ENCODE data around the gene CCDC85B.

The CCDC85B gene

DNA sequence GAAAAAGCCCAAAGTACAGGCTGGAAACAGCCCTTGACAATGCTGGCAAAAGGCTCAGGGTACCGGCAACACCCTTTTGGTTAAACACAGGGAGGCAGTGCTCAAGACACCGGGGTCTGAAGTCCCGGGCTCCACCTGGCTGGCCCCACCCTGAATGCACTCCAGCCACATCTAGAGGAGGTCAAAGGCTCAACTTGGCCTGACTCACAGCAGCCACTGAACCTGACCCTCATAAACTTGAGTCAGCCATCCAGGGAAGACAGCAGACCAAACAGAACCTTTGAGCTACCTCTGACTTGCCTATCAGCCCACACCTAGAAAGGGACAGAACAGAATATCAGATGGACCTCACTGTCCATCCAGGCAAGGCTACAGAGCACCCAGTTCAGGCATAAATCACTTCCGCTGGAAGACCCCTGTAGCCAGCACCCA is 36.3 kb upstream of the CCDC85B start:
- peak overlapping the region; percentile 68 for H3K27ac Mint-ChIP-seq
- H3K4me1 Mint-ChIP-seq = peaks cover 32% of the 10 kb centered on the region
- no peak for ATAC-seq
- H3K27me3 Mint-ChIP-seq = no peaks in the 10 kb centered on the region
- H3K9me3 Mint-ChIP-seq = peaks cover 4% of the 10 kb centered on the region
- peak overlapping the region; percentile 54 for H3K4me3 Mint-ChIP-seq
- peaks cover 52% of the 10 kb centered on the region for H3K36me3 Mint-ChIP-seq (ENCODE audit: low read depth)
- no peak for DNase-seq

DNA sequence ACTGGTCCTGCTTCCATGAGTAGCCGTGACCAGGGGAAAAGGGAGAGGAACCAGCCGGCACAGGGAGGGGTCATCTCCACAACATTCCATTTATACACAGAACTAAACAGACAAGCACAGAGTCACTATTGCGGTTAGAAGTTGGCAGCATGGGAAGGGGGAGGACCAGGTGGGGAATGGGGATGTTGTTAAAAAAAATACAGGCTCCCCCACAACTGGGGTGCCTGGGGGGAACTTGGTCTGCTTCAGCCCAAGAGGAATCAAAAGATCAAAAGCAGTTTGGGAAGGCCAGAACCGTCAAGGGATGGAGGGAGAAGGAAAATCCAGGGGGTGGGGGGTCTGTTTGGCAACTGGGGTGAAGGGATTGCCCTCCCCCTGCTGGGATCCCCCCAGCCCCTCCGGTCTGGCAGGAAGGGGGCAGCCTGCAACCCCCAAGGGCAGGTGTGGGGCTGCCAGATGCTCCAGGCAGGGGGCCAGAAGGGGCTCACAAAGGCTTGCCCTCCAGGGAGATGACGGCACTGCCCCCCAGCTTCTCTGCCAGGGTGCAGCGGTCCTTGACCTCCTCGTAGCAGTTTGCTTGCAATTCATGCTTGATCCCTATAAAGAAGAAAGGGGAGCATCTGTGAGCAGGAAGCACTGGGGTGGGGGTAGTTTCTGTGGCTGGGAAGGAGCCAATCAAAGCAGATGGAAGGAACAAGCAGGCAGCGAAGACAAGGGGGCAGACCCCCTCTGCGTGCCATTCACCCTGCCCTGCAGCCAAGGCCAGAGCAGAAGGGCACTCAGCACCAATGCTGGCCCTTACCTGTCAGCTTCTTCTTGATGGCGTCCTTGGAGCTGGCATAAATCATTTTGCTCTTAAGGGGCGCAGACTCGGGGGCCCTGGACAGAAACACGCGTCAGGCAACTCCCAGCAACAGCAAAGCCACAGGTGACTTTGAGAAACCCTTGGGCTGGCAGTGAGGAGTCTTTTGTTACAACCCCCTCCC is 35.3 kb upstream of the CCDC85B start:
- Mint-ChIP-seq H3K4me1 (peaks cover 36% of the 10 kb centered on the region), H3K27ac (peak overlapping the region; percentile 92), H3K27me3 (no peaks in the 10 kb centered on the region), H3K4me3 (peak overlapping the region; percentile 97), H3K36me3 (ENCODE audit: low read depth) (peaks cover 52% of the 10 kb centered on the region), H3K9me3 (peaks cover 4% of the 10 kb centered on the region)
- ATAC-seq (no peak), DNase-seq (no peak)

DNA sequence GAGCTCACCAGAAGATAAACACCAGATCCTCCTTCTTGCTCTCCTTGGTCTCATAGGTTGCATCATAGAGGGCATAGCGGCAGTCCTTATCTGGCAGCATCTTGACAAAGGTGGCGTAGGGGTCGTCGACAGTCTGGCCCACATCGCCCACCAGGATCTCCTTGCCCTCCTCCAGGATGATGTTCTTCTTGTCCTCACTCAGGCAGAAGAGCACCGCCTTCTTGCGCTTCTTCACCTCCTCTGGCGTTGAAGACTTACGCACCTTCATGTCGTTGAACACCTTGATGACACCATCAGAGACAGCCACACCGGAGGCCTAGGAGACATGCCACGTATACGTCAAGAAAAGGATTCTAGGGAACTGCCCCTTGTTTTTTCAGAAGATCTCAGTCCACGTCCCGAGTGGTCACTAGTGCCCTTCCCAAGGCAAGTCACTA is 34.5 kb upstream of the CCDC85B start:
- H3K36me3 Mint-ChIP-seq (ENCODE audit: low read depth) = peaks cover 53% of the 10 kb centered on the region
- H3K4me3 Mint-ChIP-seq = peak overlapping the region; percentile 97
- H3K27ac Mint-ChIP-seq = peak overlapping the region; percentile 92
- ATAC-seq (no peak), DNase-seq (no peak)
- H3K4me1 Mint-ChIP-seq = peaks cover 38% of the 10 kb centered on the region
- H3K27me3 Mint-ChIP-seq = no peaks in the 10 kb centered on the region
- H3K9me3 Mint-ChIP-seq = peaks cover 4% of the 10 kb centered on the region

DNA sequence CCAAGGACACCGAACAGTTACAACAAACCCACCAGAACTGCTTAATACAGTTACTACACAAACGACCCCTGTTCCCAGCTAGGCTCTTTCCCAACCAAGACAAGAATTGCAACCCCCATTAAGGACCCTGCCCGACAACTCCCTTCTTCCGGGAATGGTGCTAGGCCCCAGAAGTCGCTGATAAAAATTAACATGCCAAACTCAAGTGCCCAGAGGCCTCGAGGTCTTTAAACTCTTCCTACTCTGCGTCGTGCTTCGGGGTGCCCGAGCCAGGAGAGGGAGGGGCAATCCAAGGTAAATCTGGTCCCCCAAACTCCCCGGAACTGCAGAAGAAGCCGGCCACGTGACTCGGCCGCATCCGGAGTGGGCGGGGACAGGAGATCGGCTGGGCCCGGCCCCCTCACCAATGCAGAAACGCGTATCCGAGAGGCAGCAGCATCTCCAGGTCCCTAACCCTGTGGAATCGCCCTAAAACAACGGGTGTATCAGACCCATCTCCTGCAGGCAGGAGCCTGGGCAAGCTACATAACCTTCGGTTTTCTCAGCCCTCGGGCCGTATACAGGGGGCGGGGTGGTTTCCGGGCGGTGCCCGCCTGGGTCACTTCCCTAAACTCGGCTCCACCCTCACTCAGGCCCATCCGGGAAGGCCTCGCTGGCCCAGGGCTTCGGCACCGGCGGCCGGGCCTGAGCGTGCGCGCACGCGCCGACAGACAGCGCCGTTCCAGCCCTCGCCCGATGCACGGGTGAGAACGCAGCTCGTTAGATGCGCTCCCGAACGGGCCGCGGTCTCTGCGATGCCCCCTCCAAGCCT is 33.6 kb upstream of the CCDC85B start:
- H3K9me3 Mint-ChIP-seq = no peaks in the 10 kb centered on the region
- H3K27ac Mint-ChIP-seq = peak overlapping the region; percentile 92
- H3K4me1 Mint-ChIP-seq = peaks cover 46% of the 10 kb centered on the region
- H3K36me3 Mint-ChIP-seq (ENCODE audit: low read depth) = peaks cover 54% of the 10 kb centered on the region
- ATAC-seq (peak; percentile 5), DNase-seq (peak; percentile 88)
- peak overlapping the region; percentile 97 for H3K4me3 Mint-ChIP-seq
- H3K27me3 Mint-ChIP-seq = no peaks in the 10 kb centered on the region

DNA sequence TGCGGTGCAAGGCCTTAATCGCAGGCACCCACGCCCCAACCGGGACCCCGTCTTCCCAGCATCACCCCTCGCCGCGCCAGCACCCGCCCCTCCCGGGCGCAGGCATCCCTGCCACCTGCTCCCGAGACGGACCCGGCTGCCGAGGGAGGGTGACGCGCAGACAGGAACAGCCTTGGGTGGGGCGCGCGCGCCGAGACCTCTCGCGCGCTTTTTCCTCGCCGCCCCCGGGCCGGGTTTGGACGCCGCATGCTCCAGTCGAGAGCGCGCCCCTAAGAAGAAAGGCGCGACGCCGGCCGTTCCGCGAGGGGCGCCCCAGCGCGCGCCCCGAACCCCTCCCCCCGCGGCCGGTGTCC is 33.0 kb upstream of the CCDC85B start:
- Mint-ChIP-seq H3K9me3 (no peaks in the 10 kb centered on the region), H3K36me3 (ENCODE audit: low read depth) (peaks cover 49% of the 10 kb centered on the region), H3K4me3 (peak overlapping the region; percentile 97), H3K4me1 (peaks cover 48% of the 10 kb centered on the region), H3K27me3 (no peaks in the 10 kb centered on the region), H3K27ac (no peak overlapping the region)
- DNase-seq = no peak
- ATAC-seq = no peak

DNA sequence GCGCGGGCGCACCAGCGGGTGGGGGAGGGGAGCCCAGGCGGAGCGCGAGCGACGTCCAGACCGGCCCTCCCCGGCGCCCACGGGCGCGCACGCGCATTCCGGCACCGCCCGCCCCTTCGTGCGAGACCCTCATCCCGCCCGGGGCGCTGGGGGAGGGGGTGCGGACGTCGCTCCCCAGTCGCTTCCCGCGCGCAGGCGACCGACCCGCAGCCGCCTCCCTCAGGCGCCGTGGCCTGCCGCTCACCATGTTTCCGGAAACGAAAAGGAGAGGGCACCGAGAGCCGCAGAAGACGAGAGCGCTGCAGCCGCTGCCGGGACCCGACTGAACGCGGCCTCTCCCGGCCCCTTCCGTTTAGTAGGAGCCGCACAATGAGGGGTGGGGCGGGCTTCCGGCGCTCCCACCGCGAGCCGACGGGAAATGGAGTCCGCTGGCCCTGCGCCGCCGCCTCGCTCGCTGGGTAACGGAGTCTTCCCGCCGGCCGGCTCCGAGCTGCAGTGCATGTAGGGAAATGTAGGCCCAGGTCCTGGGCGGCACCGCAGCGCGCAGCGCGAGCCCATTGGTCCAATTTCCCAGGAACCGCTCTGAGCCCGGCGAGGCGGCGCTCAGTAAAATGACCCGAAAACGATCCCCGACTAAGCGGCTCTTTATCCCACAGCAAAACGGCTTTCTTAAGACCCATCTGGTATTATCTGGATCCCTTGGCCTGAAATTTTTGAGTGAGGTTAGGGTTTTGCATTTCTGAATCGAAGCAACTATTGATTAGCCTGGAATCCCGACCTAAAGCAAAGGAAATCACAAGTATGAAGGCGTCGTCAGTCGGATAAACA is 32.4 kb upstream of the CCDC85B start, which contains the start of gene CFL1:
Gene CFL1, minus strand, starts transcription at position 328 of the 828 bp plus-strand sequence. Its CDS starts 81 bp downstream, at position 247.
- peak; percentile 97 for DNase-seq
- Mint-ChIP-seq H3K4me3 (peak within 1 kb of the TSS; percentile 97), H3K4me1 (peaks cover 52% of the 10 kb centered on the region), H3K27me3 (no peaks in the 10 kb centered on the region), H3K9me3 (no peaks in the 10 kb centered on the region), H3K36me3 (ENCODE audit: low read depth) (peaks cover 51% of the 10 kb centered on the region), H3K27ac (peak within 1 kb of the TSS; percentile 94)
- ATAC-seq = peak; percentile 68

DNA sequence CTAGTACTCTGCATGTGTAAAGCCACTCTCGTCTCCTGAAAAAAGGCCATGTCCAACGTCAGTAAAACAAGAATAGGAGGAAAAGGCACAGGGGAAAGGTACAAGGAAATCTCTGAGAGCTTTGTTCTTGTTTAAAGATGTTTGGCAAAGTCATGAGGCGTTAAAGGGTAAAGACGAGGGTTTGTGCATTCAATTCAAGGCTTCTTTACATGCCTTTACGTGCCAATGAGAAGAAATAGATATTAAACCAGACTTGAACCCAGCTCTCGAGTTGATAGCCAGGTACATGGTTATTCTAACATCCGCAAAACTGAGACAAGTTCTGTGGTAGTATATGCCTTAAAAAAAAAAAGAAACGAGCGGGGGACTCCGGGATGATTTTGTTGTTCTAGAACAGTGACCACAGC is 31.8 kb upstream of the CCDC85B start:
- no peak for DNase-seq
- no peaks in the 10 kb centered on the region for H3K27me3 Mint-ChIP-seq
- ATAC-seq = no peak
- peaks cover 45% of the 10 kb centered on the region for H3K36me3 Mint-ChIP-seq (ENCODE audit: low read depth)
- peak overlapping the region; percentile 94 for H3K27ac Mint-ChIP-seq
- no peaks in the 10 kb centered on the region for H3K9me3 Mint-ChIP-seq
- H3K4me1 Mint-ChIP-seq = peaks cover 52% of the 10 kb centered on the region
- peak overlapping the region; percentile 95 for H3K4me3 Mint-ChIP-seq

DNA sequence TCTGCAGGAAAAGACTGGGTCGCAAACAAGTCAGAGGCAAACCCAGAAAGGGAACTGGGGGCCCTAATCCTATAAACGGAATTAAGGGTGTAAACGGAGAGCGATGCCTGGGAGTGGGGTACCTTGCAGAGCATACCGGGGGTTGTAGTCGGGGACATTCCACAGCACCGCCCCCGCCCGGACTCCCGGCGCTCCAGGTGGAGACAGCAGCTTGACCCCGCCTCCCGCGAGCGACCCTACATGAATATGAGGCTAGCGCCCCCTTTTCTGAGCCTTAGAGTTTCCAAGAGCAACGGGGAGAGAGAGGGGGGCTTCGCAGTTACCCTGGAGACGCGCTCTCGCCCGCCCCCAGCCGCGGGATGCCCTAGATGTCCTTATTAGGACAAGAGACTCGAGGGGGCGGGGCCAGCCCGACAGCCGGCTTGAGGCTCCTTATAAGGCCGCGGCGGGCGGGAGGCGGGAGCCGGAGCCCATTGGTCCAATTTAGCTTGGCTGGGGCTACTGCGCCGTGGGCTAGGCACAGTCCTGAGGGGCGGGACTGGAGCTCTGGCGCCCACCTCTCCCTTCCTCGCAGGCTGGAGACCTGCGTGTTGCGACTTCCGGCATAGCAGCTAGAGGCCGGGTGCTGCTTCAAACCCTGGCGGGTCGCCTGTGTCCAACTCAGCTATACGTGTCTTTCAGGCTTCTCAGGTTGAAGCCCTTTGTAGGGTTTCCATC is 31.2 kb upstream of the CCDC85B start:
- H3K36me3 Mint-ChIP-seq (ENCODE audit: low read depth) = peaks cover 40% of the 10 kb centered on the region
- peak; percentile 98 for DNase-seq
- H3K27me3 Mint-ChIP-seq = no peaks in the 10 kb centered on the region
- ATAC-seq = peak; percentile 75
- no peaks in the 10 kb centered on the region for H3K9me3 Mint-ChIP-seq
- H3K4me1 Mint-ChIP-seq = peaks cover 50% of the 10 kb centered on the region
- peak overlapping the region; percentile 94 for H3K27ac Mint-ChIP-seq
- H3K4me3 Mint-ChIP-seq = peak overlapping the region; percentile 95

DNA sequence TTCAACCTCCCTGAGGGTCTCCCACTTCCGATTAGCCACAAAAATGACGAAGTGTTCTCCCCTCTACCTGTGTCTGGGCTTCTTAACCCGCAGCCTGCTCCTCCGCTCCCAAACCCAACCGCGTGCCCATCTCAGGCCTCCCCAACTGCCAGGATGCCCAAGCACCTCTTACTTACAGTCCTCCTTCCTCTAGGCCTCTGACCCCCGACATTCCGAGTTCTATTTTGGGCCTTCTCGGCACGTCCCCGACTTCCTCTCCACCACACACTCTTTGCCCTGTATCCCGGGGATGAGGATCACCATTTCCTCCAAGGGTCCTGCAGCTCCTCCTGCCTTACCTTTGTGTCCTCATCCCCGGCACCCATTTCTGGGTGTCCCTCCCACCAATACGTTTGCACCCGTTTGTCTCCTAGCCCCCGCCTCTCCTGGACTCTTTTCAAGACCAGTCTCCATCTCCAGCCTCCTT is 30.6 kb upstream of the CCDC85B start:
- no peaks in the 10 kb centered on the region for H3K27me3 Mint-ChIP-seq
- DNase-seq (peak; percentile 57), ATAC-seq (no peak)

DNA sequence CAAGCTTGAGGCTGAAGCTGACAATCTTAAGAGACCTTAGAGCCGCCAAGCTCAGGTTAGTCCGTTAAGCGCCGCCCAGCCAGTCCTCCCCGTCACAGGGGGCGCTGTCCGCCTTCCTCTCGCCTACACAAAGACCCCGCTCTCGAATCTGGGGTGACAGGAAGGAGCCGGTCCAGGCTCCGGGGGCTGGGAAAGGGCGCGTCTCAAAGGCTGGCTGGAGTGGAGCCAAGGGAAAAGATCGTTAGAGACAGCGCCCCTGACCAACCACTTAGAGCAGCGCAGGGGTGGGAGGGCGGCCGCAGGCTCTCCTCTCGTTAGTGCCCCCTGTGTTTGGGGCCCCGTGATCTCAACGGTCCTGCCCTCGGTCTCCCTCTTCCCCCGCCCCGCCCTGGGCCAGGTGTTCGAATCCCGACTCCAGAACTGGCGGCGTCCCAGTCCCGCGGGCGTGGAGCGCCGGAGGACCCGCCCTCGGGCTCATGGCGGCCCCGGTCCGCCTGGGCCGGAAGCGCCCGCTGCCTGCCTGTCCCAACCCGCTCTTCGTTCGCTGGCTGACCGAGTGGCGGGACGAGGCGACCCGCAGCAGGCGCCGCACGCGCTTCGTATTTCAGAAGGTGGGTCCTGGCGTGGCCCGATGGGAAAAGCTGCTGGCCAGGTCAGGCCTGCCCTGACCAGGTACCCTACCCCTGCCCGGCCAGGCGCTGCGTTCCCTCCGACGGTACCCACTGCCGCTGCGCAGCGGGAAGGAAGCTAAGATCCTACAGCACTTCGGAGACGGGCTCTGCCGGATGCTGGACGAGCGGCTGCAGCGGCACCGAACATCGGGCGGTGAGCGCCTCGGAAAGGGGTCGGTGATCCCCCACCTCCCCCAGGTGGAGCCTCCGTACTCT is 30.0 kb upstream of the CCDC85B start, which contains the start of gene MUS81:
Gene MUS81, plus strand, starts transcription at position 156 of the 887 bp plus-strand sequence. Its CDS starts 321 bp downstream, at position 477.
- H3K4me3 Mint-ChIP-seq = peak within 1 kb of the TSS; percentile 95
- H3K9me3 Mint-ChIP-seq = no peaks in the 10 kb centered on the region
- H3K27ac Mint-ChIP-seq = peak within 1 kb of the TSS; percentile 94
- H3K4me1 Mint-ChIP-seq = peaks cover 39% of the 10 kb centered on the region
- H3K36me3 Mint-ChIP-seq (ENCODE audit: low read depth) = peaks cover 31% of the 10 kb centered on the region
- DNase-seq (peak; percentile 98), ATAC-seq (peak; percentile 48)
- no peaks in the 10 kb centered on the region for H3K27me3 Mint-ChIP-seq

More for the DNA sequence above, 30.6 kb upstream of the CCDC85B start:
- Mint-ChIP-seq H3K4me1 (peaks cover 44% of the 10 kb centered on the region), H3K27ac (peak overlapping the region; percentile 94), H3K36me3 (ENCODE audit: low read depth) (peaks cover 34% of the 10 kb centered on the region), H3K9me3 (no peaks in the 10 kb centered on the region), H3K4me3 (peak overlapping the region; percentile 95)

DNA sequence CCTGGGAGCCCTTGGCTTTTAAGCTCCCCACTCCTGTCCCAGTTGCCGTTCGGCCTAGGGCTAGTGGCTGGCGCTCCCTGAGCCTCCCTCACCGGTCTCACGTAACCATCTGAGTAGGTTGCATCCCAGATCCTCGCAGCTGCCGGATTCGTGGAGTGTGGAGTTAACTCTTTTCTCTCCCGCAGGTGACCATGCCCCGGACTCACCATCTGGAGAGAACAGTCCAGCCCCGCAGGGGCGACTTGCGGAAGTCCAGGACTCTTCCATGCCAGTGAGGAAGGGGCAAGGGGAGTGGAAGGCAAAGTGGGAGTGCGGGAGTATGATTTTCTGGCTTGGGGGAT is 29.3 kb upstream of the CCDC85B start:
- DNase-seq (no peak), ATAC-seq (no peak)
- peaks cover 25% of the 10 kb centered on the region for H3K36me3 Mint-ChIP-seq (ENCODE audit: low read depth)
- peaks cover 33% of the 10 kb centered on the region for H3K4me1 Mint-ChIP-seq
- H3K27ac Mint-ChIP-seq = peak overlapping the region; percentile 94
- H3K4me3 Mint-ChIP-seq = peak overlapping the region; percentile 95
- no peaks in the 10 kb centered on the region for H3K27me3 Mint-ChIP-seq
- H3K9me3 Mint-ChIP-seq = no peaks in the 10 kb centered on the region

DNA sequence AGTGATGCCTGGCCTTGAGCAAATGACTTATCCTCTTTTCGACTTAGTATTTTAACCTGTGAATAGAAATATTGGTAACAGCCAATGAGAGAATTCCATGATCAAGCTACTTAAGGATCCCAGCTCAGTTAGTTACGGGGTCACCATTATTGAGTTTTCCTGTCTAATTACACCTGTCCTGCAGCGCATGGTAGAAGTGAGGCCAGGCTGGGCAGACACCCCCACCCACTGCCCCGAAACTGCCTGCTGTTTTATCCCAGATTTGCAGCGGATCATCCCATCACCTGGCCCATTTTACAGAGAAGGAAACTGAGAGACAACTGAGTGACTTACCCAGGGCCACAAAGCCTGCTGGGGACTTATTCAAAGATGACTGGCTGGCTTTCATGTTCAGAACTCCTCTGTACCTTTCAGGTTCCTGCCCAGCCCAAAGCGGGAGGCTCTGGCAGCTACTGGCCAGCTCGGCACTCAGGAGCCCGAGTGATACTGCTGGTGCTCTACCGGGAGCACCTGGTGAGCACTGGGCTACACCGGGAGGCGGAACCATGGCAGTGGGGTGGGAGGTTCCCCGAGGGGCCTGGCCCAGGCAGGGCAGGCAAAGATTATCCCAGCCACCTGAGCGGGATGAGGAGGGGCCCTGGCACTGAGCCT is 28.8 kb upstream of the CCDC85B start:
- Mint-ChIP-seq H3K27me3 (no peaks in the 10 kb centered on the region), H3K36me3 (ENCODE audit: low read depth) (peaks cover 22% of the 10 kb centered on the region), H3K4me3 (peak overlapping the region; percentile 95), H3K9me3 (no peaks in the 10 kb centered on the region), H3K27ac (peak overlapping the region; percentile 94), H3K4me1 (peaks cover 28% of the 10 kb centered on the region)
- DNase-seq (no peak), ATAC-seq (no peak)
